ENCODE measurements around the gene COL18A1.
"Not testable (repeated sequence)": the region's sequence is repeated elsewhere in the genome, so short reads cannot be mapped to it uniquely, and the experiment has no call there.

Gene COL18A1

GRCh38 chr21:45404730-45405270 is at the start of gene COL18A1:
Gene COL18A1 (plus strand): TSS chr21:45405165. CDS start chr21:45405231, 66 bp downstream.
- DNase-seq = no peak

- no peak for DNase-seq
Observed at GRCh38 chr21:45355573-45355972, 49.4 kb upstream of the COL18A1 start.

- no peak for DNase-seq
Observed at GRCh38 chr21:45356251-45356650, 48.7 kb upstream of the COL18A1 start.

- DNase-seq = no peak
Observed at GRCh38 chr21:45356653-45357435, 48.1 kb upstream of the COL18A1 start.

- DNase-seq = no peak
Observed at GRCh38 chr21:45357436-45358260, 47.3 kb upstream of the COL18A1 start.

GRCh38 chr21:45358261-45358670 is 46.7 kb upstream of the COL18A1 start:
- no peak for DNase-seq

- DNase-seq = no peak
Observed at GRCh38 chr21:45358711-45359310, 46.2 kb upstream of the COL18A1 start.

- no peak for DNase-seq
Observed at GRCh38 chr21:45359451-45360217, 45.3 kb upstream of the COL18A1 start.

GRCh38 chr21:45361033-45361997 is 43.6 kb upstream of the COL18A1 start:
- no peak for DNase-seq

GRCh38 chr21:45362077-45362747 is 42.8 kb upstream of the COL18A1 start:
- DNase-seq = no peak

GRCh38 chr21:45362748-45363145 is 42.2 kb upstream of the COL18A1 start:
- DNase-seq = no peak

- DNase-seq = not testable (repeated sequence)
Observed at GRCh38 chr21:45363272-45363671, 41.7 kb upstream of the COL18A1 start.

GRCh38 chr21:45363921-45364467 is 41.0 kb upstream of the COL18A1 start:
- DNase-seq = no peak

- no peak for DNase-seq
Observed at GRCh38 chr21:45364468-45365185, 40.3 kb upstream of the COL18A1 start.

GRCh38 chr21:45365186-45365607 is 39.8 kb upstream of the COL18A1 start:
- no peak for DNase-seq

GRCh38 chr21:45365608-45366241 is 39.2 kb upstream of the COL18A1 start:
- DNase-seq = no peak

GRCh38 chr21:45366476-45366875 is 38.5 kb upstream of the COL18A1 start:
- no peak for DNase-seq

GRCh38 chr21:45366931-45367401 is 38.0 kb upstream of the COL18A1 start:
- DNase-seq = no peak
